HepG2 (cell line): ENCODE measurements around the gene SPATS2. TPM values are rescaled to one million over a fixed set of nuclear protein-coding genes. Genes with fewer than 3 reads are reported as not detected.

ENCODE experiments used
- DR1 ChIP-seq: sonication (generic); formaldehyde crosslinking; IDR thresholded peaks from 2 replicates; pipeline ENCODE4 v1.8.0; 2021; ENCODE audit warnings: mild to moderate bottlenecking, missing genetic modification reagents, inconsistent platforms
- HMGA1 ChIP-seq: sonication (generic); formaldehyde crosslinking; conservative IDR thresholded peaks from 2 replicates; pipeline ENCODE4 v1.4.0; 2020; ENCODE audit warnings: missing genetic modification reagents
- IKZF4 ChIP-seq: sonication (generic); formaldehyde crosslinking; IDR thresholded peaks from 2 replicates; pipeline ENCODE4 v1.5.1; 2020; ENCODE audit warnings: borderline replicate concordance, mild to moderate bottlenecking, low read depth, missing genetic modification reagents; ENCODE audit errors: not compliant biosample characterization
- NCOA5 ChIP-seq: sonication (generic); formaldehyde crosslinking; IDR thresholded peaks from 2 replicates; pipeline ENCODE4 v1.4.0; 2020; ENCODE audit warnings: missing genetic modification reagents
- NFAT5 ChIP-seq: sonication (generic); formaldehyde crosslinking; IDR thresholded peaks from 2 replicates; pipeline ENCODE4 v1.4.0; 2020; ENCODE audit warnings: missing genetic modification reagents
- SMAD1 ChIP-seq: sonication (generic); formaldehyde crosslinking; IDR thresholded peaks from 2 replicates; pipeline ENCODE4 v1.4.0; 2020; ENCODE audit warnings: missing genetic modification reagents, low read depth, mild to moderate bottlenecking, borderline replicate concordance
- ZFP36L1 ChIP-seq: sonication (generic); formaldehyde crosslinking; IDR thresholded peaks from 2 replicates; pipeline ENCODE4 v1.8.0; 2022; ENCODE audit warnings: mild to moderate bottlenecking, missing genetic modification reagents, moderate library complexity
- ZFP36L2 ChIP-seq: sonication (generic); formaldehyde crosslinking; IDR thresholded peaks from 2 replicates; pipeline ENCODE4 v1.4.0; 2020; ENCODE audit warnings: missing genetic modification reagents
- ZNF230 ChIP-seq: sonication (generic); formaldehyde crosslinking; IDR thresholded peaks from 2 replicates; pipeline ENCODE4 v1.4.0; 2020; ENCODE audit warnings: mild to moderate bottlenecking, missing genetic modification reagents
- ZNF512 ChIP-seq: sonication (generic); formaldehyde crosslinking; IDR thresholded peaks from 2 replicates; pipeline ENCODE4 v1.4.0; 2020; ENCODE audit warnings: mild to moderate bottlenecking, missing genetic modification reagents
- ZNF562 ChIP-seq: sonication (generic); formaldehyde crosslinking; IDR thresholded peaks from 2 replicates; pipeline ENCODE4 v1.8.0; 2022; ENCODE audit warnings: missing genetic modification reagents, borderline replicate concordance
- ZNF678 ChIP-seq: sonication (generic); formaldehyde crosslinking; IDR thresholded peaks from 2 replicates; pipeline ENCODE4 v1.4.0; 2020; ENCODE audit warnings: mild to moderate bottlenecking, missing genetic modification reagents
- ZNF709 ChIP-seq: sonication (generic); formaldehyde crosslinking; IDR thresholded peaks from 2 replicates; pipeline ENCODE4 v1.5.0; 2020; ENCODE audit warnings: mild to moderate bottlenecking, missing genetic modification reagents
- ZNF773 ChIP-seq: sonication (generic); formaldehyde crosslinking; IDR thresholded peaks from 2 replicates; pipeline ENCODE4 v1.4.0; 2020; ENCODE audit warnings: missing genetic modification reagents, borderline replicate concordance
- polyA plus RNA-seq, 8 experiments: library from polyadenylated mRNA; depleted of rRNA in 3 of 8; stranded (reverse) in 7 of 8; unstranded in 1 of 8; fragments of >200 nt; fragmentation: Illumina TruSeq in 4 of 8; extraction: Trizol in 4 of 8; gene quantifications; 2 replicates each; pipeline versions ENCODE4 v1.2.1 to v1.2.3, GENCODE V29; 2011 to 2016; ENCODE audit warnings: low read depth in 4 of 8, missing spikeins in 1 of 8, mixed read lengths in 1 of 8; ENCODE audit not compliant: insufficient read depth in 1 of 8
- total RNA-seq, 5 experiments: library from RNA; depleted of rRNA; stranded (reverse); fragments of >200 nt; fragmentation: Illumina TruSeq; extraction: Trizol; gene quantifications; 2 replicates each; pipeline ENCODE4 v1.2.3, GENCODE V29; 2016; ENCODE audit warnings: low read depth in 1 of 5
- TF ChIP-seq, protein P1 (sequence below): sonication (generic); formaldehyde crosslinking; IDR thresholded peaks from 2 replicates; pipeline ENCODE4 v1.4.0; 2020; ENCODE audit warnings: missing genetic modification reagents

The SPATS2 gene
- total and polyA plus RNA-seq, 2 of the 13 experiments (the other 11 are each of a cell fraction or from before 2014, with no cell fraction given): 19.3 to 28.1 TPM

- TF ChIP-seq ZNF512 (no peak; the same call in 1 of the 2 replicates), ZFP36L1 (peak; percentile 90), IKZF4 (CRISPR knock-in tag) (no peak), HMGA1 (CRISPR knock-in tag) (no peak), NCOA5 (CRISPR knock-in tag) (0 out of 2 replicates have a peak, but pooled peaks have one; percentile 36), ZNF230 (peak; percentile 91), NFAT5 (peak; percentile 69; the same call in 1 of the 2 replicates), ZNF562 (no peak), ZNF678 (CRISPR knock-in tag) (no peak), ZNF773 (CRISPR knock-in tag) (peak; percentile 82; the same call in 1 of the 2 replicates), DR1 (CRISPR knock-in tag) (peak; percentile 87), ZNF709 (0 out of 2 replicates have a peak, but pooled peaks have one; percentile 23), SMAD1 (CRISPR knock-in tag) (no peak), ZFP36L2 (CRISPR knock-in tag) (peak; percentile 70; the same call in 1 of the 2 replicates)
- TF ChIP-seq, protein P1, sequence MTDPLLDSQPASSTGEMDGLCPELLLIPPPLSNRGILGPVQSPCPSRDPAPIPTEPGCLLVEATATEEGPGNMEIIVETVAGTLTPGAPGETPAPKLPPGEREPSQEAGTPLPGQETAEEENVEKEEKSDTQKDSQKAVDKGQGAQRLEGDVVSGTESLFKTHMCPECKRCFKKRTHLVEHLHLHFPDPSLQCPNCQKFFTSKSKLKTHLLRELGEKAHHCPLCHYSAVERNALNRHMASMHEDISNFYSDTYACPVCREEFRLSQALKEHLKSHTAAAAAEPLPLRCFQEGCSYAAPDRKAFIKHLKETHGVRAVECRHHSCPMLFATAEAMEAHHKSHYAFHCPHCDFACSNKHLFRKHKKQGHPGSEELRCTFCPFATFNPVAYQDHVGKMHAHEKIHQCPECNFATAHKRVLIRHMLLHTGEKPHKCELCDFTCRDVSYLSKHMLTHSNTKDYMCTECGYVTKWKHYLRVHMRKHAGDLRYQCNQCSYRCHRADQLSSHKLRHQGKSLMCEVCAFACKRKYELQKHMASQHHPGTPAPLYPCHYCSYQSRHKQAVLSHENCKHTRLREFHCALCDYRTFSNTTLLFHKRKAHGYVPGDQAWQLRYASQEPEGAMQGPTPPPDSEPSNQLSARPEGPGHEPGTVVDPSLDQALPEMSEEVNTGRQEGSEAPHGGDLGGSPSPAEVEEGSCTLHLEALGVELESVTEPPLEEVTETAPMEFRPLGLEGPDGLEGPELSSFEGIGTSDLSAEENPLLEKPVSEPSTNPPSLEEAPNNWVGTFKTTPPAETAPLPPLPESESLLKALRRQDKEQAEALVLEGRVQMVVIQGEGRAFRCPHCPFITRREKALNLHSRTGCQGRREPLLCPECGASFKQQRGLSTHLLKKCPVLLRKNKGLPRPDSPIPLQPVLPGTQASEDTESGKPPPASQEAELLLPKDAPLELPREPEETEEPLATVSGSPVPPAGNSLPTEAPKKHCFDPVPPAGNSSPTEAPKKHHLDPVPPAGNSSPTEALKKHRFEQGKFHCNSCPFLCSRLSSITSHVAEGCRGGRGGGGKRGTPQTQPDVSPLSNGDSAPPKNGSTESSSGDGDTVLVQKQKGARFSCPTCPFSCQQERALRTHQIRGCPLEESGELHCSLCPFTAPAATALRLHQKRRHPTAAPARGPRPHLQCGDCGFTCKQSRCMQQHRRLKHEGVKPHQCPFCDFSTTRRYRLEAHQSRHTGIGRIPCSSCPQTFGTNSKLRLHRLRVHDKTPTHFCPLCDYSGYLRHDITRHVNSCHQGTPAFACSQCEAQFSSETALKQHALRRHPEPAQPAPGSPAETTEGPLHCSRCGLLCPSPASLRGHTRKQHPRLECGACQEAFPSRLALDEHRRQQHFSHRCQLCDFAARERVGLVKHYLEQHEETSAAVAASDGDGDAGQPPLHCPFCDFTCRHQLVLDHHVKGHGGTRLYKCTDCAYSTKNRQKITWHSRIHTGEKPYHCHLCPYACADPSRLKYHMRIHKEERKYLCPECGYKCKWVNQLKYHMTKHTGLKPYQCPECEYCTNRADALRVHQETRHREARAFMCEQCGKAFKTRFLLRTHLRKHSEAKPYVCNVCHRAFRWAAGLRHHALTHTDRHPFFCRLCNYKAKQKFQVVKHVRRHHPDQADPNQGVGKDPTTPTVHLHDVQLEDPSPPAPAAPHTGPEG: peak; percentile 86
Observed at GRCh38 chr12:49347311-49348193, 19.7 kb upstream of the SPATS2 start (continued).
